BLaER1 treated with 17β-estradiol and CSF1 and Interleukin-3, amounts not matched to agents 10 nM and 100 nM (cell line): Measurements from ENCODE around the gene CIBAR2.
"Not testable (repeated sequence)": the region's sequence is repeated elsewhere in the genome, so short reads cannot be mapped to it uniquely, and the experiment has no call there.

ENCODE experiments used
- H3K27ac ChIP-seq, 11 experiments: shearing (Covaris generic); formaldehyde crosslinking; 2 replicates each; pipeline ENCODE4 v1.8.1; 2022
- H3K27me3 ChIP-seq, 11 experiments: shearing (Covaris generic); formaldehyde crosslinking; 2 replicates each; pipeline ENCODE4 v1.8.1; 2022
- H3K36me3 ChIP-seq, 11 experiments: shearing (Covaris generic); formaldehyde crosslinking; 2 replicates each; pipeline ENCODE4 v1.8.1; 2022
- H3K4me1 ChIP-seq, 10 experiments: shearing (Covaris generic); formaldehyde crosslinking; 2 replicates each; pipeline ENCODE4 v1.8.1; 2022
- H3K4me2 ChIP-seq, 11 experiments: shearing (Covaris generic); formaldehyde crosslinking; 2 replicates each; pipeline ENCODE4 v1.8.1; 2022
- H3K4me3 ChIP-seq, 10 experiments: shearing (Covaris generic); formaldehyde crosslinking; 2 replicates each; pipeline ENCODE4 v1.8.1; 2022
- H3K9ac ChIP-seq, 11 experiments: shearing (Covaris generic); formaldehyde crosslinking; 2 replicates each; pipeline ENCODE4 v1.8.1; 2022
- H3K9me3 ChIP-seq, 11 experiments: shearing (Covaris generic); formaldehyde crosslinking; replicated peaks in 1 of 11; 2 replicates each; pipeline ENCODE4 v1.8.1; 2022
- H4K20me1 ChIP-seq, 11 experiments: shearing (Covaris generic); formaldehyde crosslinking; 2 replicates each; pipeline ENCODE4 v1.8.1; 2022
- Cebpa-rat ChIP-seq, 11 experiments: shearing (Covaris generic); IDR thresholded peaks; 2 replicates each; pipeline ENCODE4 v1.8.1; 2022

CIBAR2 gene

GRCh38 chr16:85057212-85057889 lies 54.9 kb downstream of the CIBAR2 start:
- Histone ChIP-seq H3K27me3 (peaks cover 18 to 56% (median 40%) of the 10 kb centered on the region in 11 experiments; a peak in 21 of 22 replicates), H3K27ac (peak overlapping the region in 5 of 11 experiments; percentile 18 to 96 (median 34); a peak in 10 of 22 replicates), H3K4me3 (no peak overlapping the region), H3K4me1 (peaks cover 57 to 97% (median 73%) of the 10 kb centered on the region in 10 experiments), H3K4me2 (peak overlapping the region; percentile 80 to 99 (median 94)), H3K36me3 (peaks cover 0 to 44% (median 0%) of the 10 kb centered on the region in 11 experiments; a peak in 9 of 22 replicates), H3K9ac (peak overlapping the region in 7 of 11 experiments; percentile 2 to 45 (median 30); a peak in 11 of 22 replicates), H4K20me1 (peaks cover 0 to 78% (median 25%) of the 10 kb centered on the region in 11 experiments; a peak in 14 of 22 replicates), H3K9me3 (no peaks in the 10 kb centered on the region)
- TF ChIP-seq Cebpa-rat (IDR thresholded peaks at IDR 0.05): no peak

DNA sequence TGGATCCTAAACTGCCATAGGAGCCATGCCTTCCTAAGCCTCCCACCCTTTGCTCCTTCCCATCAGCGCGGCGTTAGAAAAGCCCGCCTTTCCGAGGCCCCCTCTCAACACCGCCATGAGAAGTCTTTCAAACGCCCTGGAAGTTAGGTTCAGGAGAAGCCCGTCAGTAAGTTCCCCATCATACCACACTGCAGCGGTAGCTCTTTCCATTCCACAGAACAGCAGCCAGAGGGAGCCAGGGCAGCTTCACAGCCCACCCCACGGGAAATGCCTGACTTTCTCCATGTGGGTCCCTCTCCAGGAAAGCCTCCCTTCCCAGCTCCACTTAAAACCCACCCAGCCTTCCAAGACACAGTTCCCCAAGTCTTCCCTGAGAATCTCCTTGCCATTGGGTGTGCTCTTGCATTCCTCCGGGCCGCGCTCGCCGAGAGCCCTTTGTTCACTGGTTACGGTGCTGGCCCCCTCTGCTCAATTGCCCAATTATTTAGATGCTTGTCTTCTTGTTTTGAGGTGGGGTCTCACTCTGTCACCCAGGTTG lies 56.0 kb downstream of the CIBAR2 start:
- H3K4me1 ChIP-seq: peaks cover 50 to 97% (median 69%) of the 10 kb centered on the region in 10 experiments
- peak overlapping the region; percentile 25 to 96 (median 77); a peak in 21 of 22 replicates for H3K27ac ChIP-seq
- peak overlapping the region; percentile 80 to 99 (median 94) for H3K4me2 ChIP-seq
- no peak for TF ChIP-seq Cebpa-rat (IDR thresholded peaks at IDR 0.05)
- H4K20me1 ChIP-seq: peaks cover 0 to 74% (median 21%) of the 10 kb centered on the region in 11 experiments; a peak in 13 of 22 replicates
- peaks cover 0 to 44% (median 0%) of the 10 kb centered on the region in 11 experiments; a peak in 9 of 22 replicates for H3K36me3 ChIP-seq
- H3K9ac ChIP-seq: peak overlapping the region in 10 of 11 experiments; percentile 32 to 84 (median 70); a peak in 21 of 22 replicates
- peak overlapping the region in 7 of 10 experiments; percentile 24 to 61 (median 38); a peak in 10 of 20 replicates for H3K4me3 ChIP-seq
- H3K9me3 ChIP-seq: no peaks in the 10 kb centered on the region
- H3K27me3 ChIP-seq: peaks cover 18 to 46% (median 37%) of the 10 kb centered on the region in 11 experiments; a peak in 21 of 22 replicates

DNA sequence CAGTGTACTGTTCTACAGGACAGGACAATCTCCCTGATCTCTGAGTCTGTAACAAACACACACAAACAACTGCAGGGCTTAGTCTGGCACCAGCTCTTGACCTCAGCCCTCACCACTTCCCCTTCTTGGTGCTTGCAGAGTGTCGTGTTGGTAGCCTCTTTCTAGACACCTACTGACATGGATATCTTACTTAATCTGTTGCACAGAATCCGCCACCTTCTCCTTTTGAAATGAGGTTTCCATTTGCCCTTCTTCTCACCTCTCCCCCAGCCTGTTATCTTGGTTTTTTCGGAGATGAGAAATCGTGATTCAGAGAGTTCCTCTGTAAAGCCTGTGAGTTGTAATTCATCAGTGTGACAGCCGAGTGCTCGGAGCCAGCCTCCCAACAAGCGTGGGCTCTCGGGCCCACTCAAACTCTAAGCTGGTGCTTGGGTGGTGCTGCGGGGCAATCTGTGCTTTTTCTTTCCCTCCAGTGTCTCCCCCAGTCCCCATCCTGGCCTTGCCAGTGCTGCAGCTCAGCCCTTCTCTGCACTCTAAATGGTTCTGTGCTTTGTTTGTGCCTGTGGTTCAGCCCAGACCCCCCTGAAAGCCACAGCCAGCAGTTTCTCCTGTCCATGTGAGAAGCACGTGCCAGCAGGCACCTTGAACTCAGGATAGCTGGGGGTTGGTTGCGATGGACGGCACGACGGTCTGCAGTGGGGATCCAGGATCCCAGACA lies 56.6 kb downstream of the CIBAR2 start:
- Histone ChIP-seq H4K20me1 (peaks cover 0 to 73% (median 19%) of the 10 kb centered on the region in 11 experiments; a peak in 13 of 22 replicates), H3K27ac (peak overlapping the region; percentile 25 to 96 (median 77); a peak in 21 of 22 replicates), H3K27me3 (peaks cover 18 to 40% (median 31%) of the 10 kb centered on the region in 11 experiments; a peak in 21 of 22 replicates), H3K4me3 (peak overlapping the region in 7 of 10 experiments; percentile 24 to 61 (median 38); a peak in 12 of 20 replicates), H3K4me2 (peak overlapping the region; percentile 80 to 99 (median 94)), H3K4me1 (peaks cover 52 to 97% (median 69%) of the 10 kb centered on the region in 10 experiments), H3K9ac (peak overlapping the region; percentile 32 to 84 (median 69); a peak in 21 of 22 replicates), H3K9me3 (no peaks in the 10 kb centered on the region), H3K36me3 (peaks cover 0 to 44% (median 0%) of the 10 kb centered on the region in 11 experiments; a peak in 9 of 22 replicates)
- TF ChIP-seq Cebpa-rat (IDR thresholded peaks at IDR 0.05): peak in 8 of 11 experiments; percentile 42 to 85 (median 80); a peak in 16 of 22 replicates

- Histone ChIP-seq H3K4me3 (peak overlapping the region in 7 of 10 experiments; percentile 11 to 58 (median 36); a peak in 12 of 20 replicates), H3K27ac (peak overlapping the region in 10 of 11 experiments; percentile 52 to 96 (median 79); a peak in 18 of 22 replicates), H3K4me1 (peaks cover 57 to 97% (median 69%) of the 10 kb centered on the region in 10 experiments), H3K9ac (peak overlapping the region in 10 of 11 experiments; percentile 16 to 84 (median 70); a peak in 15 of 22 replicates), H3K4me2 (peak overlapping the region; percentile 80 to 99 (median 94)), H3K36me3 (peaks cover 0 to 44% (median 0%) of the 10 kb centered on the region in 11 experiments; a peak in 9 of 22 replicates), H3K9me3 (no peaks in the 10 kb centered on the region), H3K27me3 (peaks cover 18 to 34% (median 25%) of the 10 kb centered on the region in 11 experiments; a peak in 21 of 22 replicates), H4K20me1 (peaks cover 0 to 70% (median 15%) of the 10 kb centered on the region in 11 experiments; a peak in 13 of 22 replicates)
- TF ChIP-seq Cebpa-rat (IDR thresholded peaks at IDR 0.05): no peak
Observed at GRCh38 chr16:85054948-85055492, 57.3 kb downstream of the CIBAR2 start.

GRCh38 chr16:85054321-85054720 lies 58.0 kb downstream of the CIBAR2 start:
- Histone ChIP-seq H3K27me3 (peaks cover 14 to 30% (median 23%) of the 10 kb centered on the region in 11 experiments; a peak in 21 of 22 replicates), H3K4me1 (peaks cover 62 to 97% (median 71%) of the 10 kb centered on the region in 10 experiments), H3K9ac (peak overlapping the region in 8 of 11 experiments; percentile 54 to 84 (median 72); a peak in 11 of 22 replicates), H3K27ac (peak overlapping the region in 8 of 11 experiments; percentile 65 to 96 (median 82); a peak in 16 of 22 replicates), H3K4me3 (peak overlapping the region in 1 of 10 experiments; percentile 58; a peak in 1 of 20 replicates), H4K20me1 (peaks cover 0 to 70% (median 15%) of the 10 kb centered on the region in 11 experiments; a peak in 13 of 22 replicates), H3K4me2 (peak overlapping the region; percentile 80 to 99 (median 94)), H3K36me3 (peaks cover 0 to 42% (median 0%) of the 10 kb centered on the region in 11 experiments; a peak in 9 of 22 replicates)
- not testable (repeated sequence) for H3K9me3 ChIP-seq

DNA sequence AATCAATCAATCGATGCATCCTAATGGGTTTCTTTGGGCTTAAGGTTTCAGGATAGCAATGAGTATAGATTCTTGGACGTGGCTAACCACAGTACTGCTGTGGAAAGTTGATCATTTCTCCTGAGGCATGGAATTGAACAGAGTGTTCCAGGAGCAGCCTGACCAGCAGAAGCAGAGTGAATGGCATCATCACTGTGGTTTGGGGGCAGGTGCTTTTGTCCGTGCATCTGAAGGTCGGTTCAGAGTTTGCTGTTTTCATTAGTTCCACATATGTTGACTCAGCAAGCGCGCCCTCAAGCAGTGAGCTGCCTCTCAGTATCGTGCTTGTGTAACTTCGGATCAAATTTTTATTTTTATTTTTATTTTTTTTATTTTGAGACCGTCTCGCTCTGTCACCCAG lies 59.7 kb downstream of the CIBAR2 start:
- H3K36me3 ChIP-seq: peaks cover 0 to 36% (median 0%) of the 10 kb centered on the region in 11 experiments; a peak in 7 of 22 replicates
- H3K4me3 ChIP-seq: no peak overlapping the region
- TF ChIP-seq Cebpa-rat (IDR thresholded peaks at IDR 0.05): no peak
- H3K9me3 ChIP-seq: no peaks in the 10 kb centered on the region
- H3K9ac ChIP-seq: no peak overlapping the region
- peak overlapping the region in 3 of 11 experiments; percentile 3 to 38 (median 11); a peak in 3 of 22 replicates for H3K4me2 ChIP-seq
- H3K4me1 ChIP-seq: peaks cover 60 to 97% (median 75%) of the 10 kb centered on the region in 10 experiments
- peaks cover 0 to 71% (median 12%) of the 10 kb centered on the region in 11 experiments; a peak in 13 of 22 replicates for H4K20me1 ChIP-seq
- H3K27ac ChIP-seq: no peak overlapping the region; a peak in 1 of 22 replicates
- peaks cover 0 to 31% (median 17%) of the 10 kb centered on the region in 11 experiments; a peak in 13 of 22 replicates for H3K27me3 ChIP-seq

DNA sequence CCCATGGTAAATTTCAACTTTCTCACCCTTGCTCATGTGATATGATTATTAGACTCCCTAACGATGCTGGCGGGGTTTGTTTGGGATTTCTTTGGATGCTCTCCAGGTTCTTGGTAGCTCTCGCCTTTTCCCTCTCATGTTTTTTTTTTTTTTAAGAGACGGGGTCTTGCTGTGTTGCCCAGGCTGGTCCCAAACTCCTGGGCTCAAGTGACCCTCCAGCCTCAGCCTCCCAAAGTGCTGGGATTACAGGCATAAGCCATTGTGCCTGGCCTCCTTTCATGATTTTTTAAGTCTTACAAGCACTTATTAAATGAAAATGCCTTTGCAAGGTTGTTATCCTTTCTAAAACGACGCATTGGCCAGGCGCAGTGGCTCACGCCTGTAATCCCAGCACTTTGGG lies 60.6 kb downstream of the CIBAR2 start:
- no peaks in the 10 kb centered on the region for H3K9me3 ChIP-seq
- H3K27me3 ChIP-seq: peaks cover 0 to 33% (median 12%) of the 10 kb centered on the region in 11 experiments; a peak in 13 of 22 replicates
- peaks cover 0 to 34% (median 0%) of the 10 kb centered on the region in 11 experiments; a peak in 7 of 22 replicates for H3K36me3 ChIP-seq
- peak overlapping the region; percentile 54 to 95 (median 91); a peak in 21 of 22 replicates for H3K4me2 ChIP-seq
- H3K4me1 ChIP-seq: peaks cover 60 to 97% (median 75%) of the 10 kb centered on the region in 10 experiments
- H3K4me3 ChIP-seq: no peak overlapping the region
- peak overlapping the region in 2 of 11 experiments; percentile 40 to 68; a peak in 2 of 22 replicates for H3K9ac ChIP-seq
- peak overlapping the region in 6 of 11 experiments; percentile 66 to 84 (median 76); a peak in 8 of 22 replicates for H3K27ac ChIP-seq
- TF ChIP-seq Cebpa-rat (IDR thresholded peaks at IDR 0.05): no peak
- peaks cover 0 to 71% (median 15%) of the 10 kb centered on the region in 11 experiments; a peak in 13 of 22 replicates for H4K20me1 ChIP-seq
